ENCODE results near the gene ACTA2.

DNA sequence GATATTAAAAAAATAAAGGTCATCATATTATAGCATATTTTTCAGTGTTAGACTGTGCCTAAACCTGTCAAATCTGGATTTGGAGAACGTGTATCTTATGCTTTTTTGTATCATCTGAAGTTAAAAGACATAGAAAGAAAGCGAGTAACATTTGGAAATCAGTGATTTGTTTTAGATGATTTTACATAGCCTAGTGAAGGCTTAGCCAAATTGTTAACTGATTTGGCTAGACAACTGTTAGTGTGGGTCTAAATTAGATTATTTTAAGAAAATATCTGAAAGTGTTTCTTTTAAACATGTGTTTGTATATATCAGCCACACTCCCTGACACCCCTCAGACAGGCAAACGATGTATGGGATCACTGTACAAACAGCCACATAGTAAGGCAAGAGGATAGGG, 35.6 kb downstream of the ACTA2 start:
- TF ChIP-seq, protein P1, sequence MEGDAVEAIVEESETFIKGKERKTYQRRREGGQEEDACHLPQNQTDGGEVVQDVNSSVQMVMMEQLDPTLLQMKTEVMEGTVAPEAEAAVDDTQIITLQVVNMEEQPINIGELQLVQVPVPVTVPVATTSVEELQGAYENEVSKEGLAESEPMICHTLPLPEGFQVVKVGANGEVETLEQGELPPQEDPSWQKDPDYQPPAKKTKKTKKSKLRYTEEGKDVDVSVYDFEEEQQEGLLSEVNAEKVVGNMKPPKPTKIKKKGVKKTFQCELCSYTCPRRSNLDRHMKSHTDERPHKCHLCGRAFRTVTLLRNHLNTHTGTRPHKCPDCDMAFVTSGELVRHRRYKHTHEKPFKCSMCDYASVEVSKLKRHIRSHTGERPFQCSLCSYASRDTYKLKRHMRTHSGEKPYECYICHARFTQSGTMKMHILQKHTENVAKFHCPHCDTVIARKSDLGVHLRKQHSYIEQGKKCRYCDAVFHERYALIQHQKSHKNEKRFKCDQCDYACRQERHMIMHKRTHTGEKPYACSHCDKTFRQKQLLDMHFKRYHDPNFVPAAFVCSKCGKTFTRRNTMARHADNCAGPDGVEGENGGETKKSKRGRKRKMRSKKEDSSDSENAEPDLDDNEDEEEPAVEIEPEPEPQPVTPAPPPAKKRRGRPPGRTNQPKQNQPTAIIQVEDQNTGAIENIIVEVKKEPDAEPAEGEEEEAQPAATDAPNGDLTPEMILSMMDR (conservative IDR thresholded peaks at IDR 0.05) = no peak
- TF ChIP-seq ZFX (IDR thresholded peaks at IDR 0.05) = no peak

Measured in C4-2B (cell line).